NCI-H524 treated with DMSO at 0.1 percent for 48 hours (cell line): Measurements from ENCODE around the gene TXNDC16.
"Not testable (repeated sequence)": the region's sequence is repeated elsewhere in the genome, so short reads cannot be mapped to it uniquely, and the experiment has no call there.

Experiments used
- DNase-seq: peaks from one replicate; lab custom pipeline; 2025; lab: John Stamatoyannopoulos, UW

The TXNDC16 gene

GRCh38 chr14:52552063-52552988, at the start of gene TXNDC16, which contains the start of gene GPR137C:
TXNDC16 (minus strand) TSS chr14:52552505; CDS start chr14:52543557, 8,948 bp downstream.
GPR137C (plus strand) TSS chr14:52552836; CDS start chr14:52553148, 312 bp downstream.
- peak; percentile 99 for DNase-seq

- no peak for DNase-seq
Observed at GRCh38 chr14:52599974-52600373, 47.7 kb upstream of the TXNDC16 start.

- DNase-seq: no peak
Observed at GRCh38 chr14:52598568-52598967, 46.3 kb upstream of the TXNDC16 start.

GRCh38 chr14:52596861-52597260, 44.6 kb upstream of the TXNDC16 start:
- no peak for DNase-seq

GRCh38 chr14:52596320-52596719, 44.0 kb upstream of the TXNDC16 start:
- no peak for DNase-seq

- DNase-seq: no peak
Observed at GRCh38 chr14:52590318-52590717, 38.0 kb upstream of the TXNDC16 start.

GRCh38 chr14:52589646-52590045, 37.3 kb upstream of the TXNDC16 start:
- DNase-seq: no peak

- DNase-seq: no peak
Observed at GRCh38 chr14:52583544-52583943, 31.2 kb upstream of the TXNDC16 start.

GRCh38 chr14:52575858-52576257, 23.6 kb upstream of the TXNDC16 start:
- DNase-seq: no peak

- not testable (repeated sequence) for DNase-seq
Observed at GRCh38 chr14:52568454-52568853, 16.1 kb upstream of the TXNDC16 start.

- DNase-seq: peak; percentile 15
Observed at GRCh38 chr14:52563120-52563519, 10.8 kb upstream of the TXNDC16 start.

- no peak for DNase-seq
Observed at GRCh38 chr14:52558688-52559087, 6.4 kb upstream of the TXNDC16 start.

- DNase-seq: peak; percentile 67
Observed at GRCh38 chr14:52553671-52554575, 1.6 kb upstream of the TXNDC16 start.

GRCh38 chr14:52553002-52553670, 831 bp upstream of the TXNDC16 start:
- no peak for DNase-seq

GRCh38 chr14:52551696-52552062, 626 bp downstream of the TXNDC16 start:
- peak; percentile 55 for DNase-seq

- DNase-seq: no peak
Observed at GRCh38 chr14:52551205-52551604, 1.1 kb downstream of the TXNDC16 start.

- no peak for DNase-seq
Observed at GRCh38 chr14:52550661-52551060, 1.6 kb downstream of the TXNDC16 start.

- DNase-seq: no peak
Observed at GRCh38 chr14:52547526-52547925, 4.8 kb downstream of the TXNDC16 start.

GRCh38 chr14:52547027-52547426, 5.3 kb downstream of the TXNDC16 start:
- DNase-seq: no peak

GRCh38 chr14:52546318-52546670, 6.0 kb downstream of the TXNDC16 start:
- DNase-seq: no peak

- DNase-seq: no peak
Observed at GRCh38 chr14:52545584-52546317, 6.6 kb downstream of the TXNDC16 start.
